Erythroblast (primary cell): Measurements from ENCODE around the gene CBX4.

ENCODE experiments used
- GATA1 ChIP-seq: IDR thresholded peaks from 2 replicates; pipeline ENCODE4 v1.6.1; 2011; ENCODE audit warnings: low read depth, mild to moderate bottlenecking, control low read depth, low read length, moderate library complexity
- POLR2A ChIP-seq: IDR thresholded peaks from 2 replicates; pipeline ENCODE4 v1.6.1; 2011; ENCODE audit warnings: mild to moderate bottlenecking, low read length

DNA sequence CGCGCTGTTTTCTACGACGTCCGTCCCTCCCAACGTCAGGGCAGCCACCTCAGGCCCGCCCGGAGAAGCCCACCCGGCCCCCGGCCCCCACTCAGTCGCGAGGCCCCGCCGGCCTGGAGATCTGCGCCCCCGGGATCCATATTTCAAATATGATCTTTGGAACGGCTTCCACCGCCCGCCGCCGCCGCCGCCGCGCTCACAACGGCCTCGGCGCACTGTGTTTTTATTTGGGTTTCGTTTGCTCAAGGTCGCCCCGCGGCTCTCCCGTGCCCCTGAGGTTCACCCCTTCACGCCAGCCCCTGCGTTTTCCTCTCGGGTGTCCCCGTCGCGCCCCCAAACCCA, 4.2 kb upstream of the CBX4 start:
- TF ChIP-seq POLR2A (no peak), GATA1 (no peak)
